Adipose tissue (tissue), 3 donors: ENCODE results near the gene RIBC2. TPM values are rescaled to one million over a fixed set of nuclear protein-coding genes. Genes with fewer than 3 reads are reported as not detected.
"Not testable (repeated sequence)": the region's sequence is repeated elsewhere in the genome, so short reads cannot be mapped to it uniquely, and the experiment has no call there.

Experiments
- H3K27ac ChIP-seq: one replicate; pipeline ENCODE4 v1.5.1; 2013; ENCODE audit warnings: low read depth, low read length
- WGBS, 3 donors: extraction: QIAGEN DNeasy Blood & Tissue Kit; methylation state at CpG; one replicate each; pipeline ENCODE4 v1.1.7; 2013; 5-methylcytosine and 5-hydroxymethylcytosine counted together
- polyA plus RNA-seq, 3 donors: library from polyadenylated mRNA; stranded (reverse); fragments of 200-250 nt; gene quantifications; one replicate each; pipeline ENCODE4 v1.2.3, GENCODE V29; 2013
- donor health status: healthy with polysubstance abuse.
- donor health status: Bipolar disorder and iron deficiency.
- donor health status: healthy.

Gene RIBC2
- polyA plus RNA-seq, 3 donors, result 0.06 to 0.56 (median 0.17) TPM

- 63 to 84% (median 83%) methylated on average over 5 of the region's 5 CpGs for WGBS, 3 donors
- H3K27ac ChIP-seq, result no peak overlapping the region
Measured at GRCh38 chr22:45442116-45442515, 28.6 kb downstream of the RIBC2 start.

- 81 to 89% (median 85%) methylated on average over 3 of the region's 3 CpGs for WGBS, 3 donors
- H3K27ac ChIP-seq, result no peak overlapping the region
Measured at GRCh38 chr22:45444168-45444567, 30.7 kb downstream of the RIBC2 start.

- no peak overlapping the region for H3K27ac ChIP-seq
- 88 to 94% (median 92%) methylated on average over 14 of the region's 14 CpGs for WGBS, 3 donors
Measured at GRCh38 chr22:45445031-45445710, 31.7 kb downstream of the RIBC2 start.

- no peak overlapping the region for H3K27ac ChIP-seq
- 80 to 91% (median 89%) methylated on average over 5 of the region's 5 CpGs for WGBS, 3 donors
Measured at GRCh38 chr22:45446216-45446615, 32.7 kb downstream of the RIBC2 start.

GRCh38 chr22:45447596-45447995 lies 34.1 kb downstream of the RIBC2 start:
- H3K27ac ChIP-seq, result not testable (repeated sequence)
- WGBS, 3 donors, result 86 to 91% (median 87%) methylated on average over 4 of the region's 4 CpGs

GRCh38 chr22:45448431-45448830 lies 34.9 kb downstream of the RIBC2 start:
- 56 to 74% (median 57%) methylated on average over 9 of the region's 9 CpGs for WGBS, 3 donors
- no peak overlapping the region for H3K27ac ChIP-seq

GRCh38 chr22:45449442-45449841 lies 35.9 kb downstream of the RIBC2 start:
- WGBS, 3 donors, result 91 to 96% (median 95%) methylated on average over 5 of the region's 5 CpGs
- H3K27ac ChIP-seq, result not testable (repeated sequence)

- no peak overlapping the region for H3K27ac ChIP-seq
Measured at GRCh38 chr22:45450101-45450785, 36.8 kb downstream of the RIBC2 start.

GRCh38 chr22:45450921-45451651 lies 37.6 kb downstream of the RIBC2 start:
- 44 to 60% (median 49%) methylated on average over 12 of the region's 12 CpGs for WGBS, 3 donors
- no peak overlapping the region for H3K27ac ChIP-seq

More at GRCh38 chr22:45450101-45450785, 36.8 kb downstream of the RIBC2 start:
- WGBS, 3 donors, result 87 to 89% (median 89%) methylated on average over 16 of the region's 16 CpGs

- WGBS, 3 donors, result 68 to 71% (median 68%) methylated on average over 6 of the region's 6 CpGs
- H3K27ac ChIP-seq, result no peak overlapping the region
Measured at GRCh38 chr22:45451972-45452371, 38.5 kb downstream of the RIBC2 start.

- no peak overlapping the region for H3K27ac ChIP-seq
- 61 to 73% (median 73%) methylated on average over 6 to 8 of the region's 8 CpGs for WGBS, 3 donors
Measured at GRCh38 chr22:45452565-45453379, 39.3 kb downstream of the RIBC2 start.

- no peak overlapping the region for H3K27ac ChIP-seq
- WGBS, 3 donors, result 88 to 95% (median 95%) methylated on average over 6 of the region's 6 CpGs
Measured at GRCh38 chr22:45453764-45454163, 40.3 kb downstream of the RIBC2 start.

GRCh38 chr22:45454275-45454674 lies 40.8 kb downstream of the RIBC2 start:
- WGBS, 3 donors, result 62 to 66% (median 65%) methylated on average over 4 of the region's 4 CpGs
- H3K27ac ChIP-seq, result no peak overlapping the region

- H3K27ac ChIP-seq, result no peak overlapping the region
- 69 to 87% (median 84%) methylated on average over 14 of the region's 14 CpGs for WGBS, 3 donors
Measured at GRCh38 chr22:45455212-45455611, 41.7 kb downstream of the RIBC2 start.

GRCh38 chr22:45455621-45456020 lies 42.1 kb downstream of the RIBC2 start:
- 85 to 92% (median 89%) methylated on average over 4 of the region's 4 CpGs for WGBS, 3 donors
- no peak overlapping the region for H3K27ac ChIP-seq

GRCh38 chr22:45456811-45457210 lies 43.3 kb downstream of the RIBC2 start:
- WGBS, 3 donors, result 80 to 89% (median 84%) methylated on average over 8 of the region's 8 CpGs
- no peak overlapping the region for H3K27ac ChIP-seq

GRCh38 chr22:45458532-45458931 lies 45.0 kb downstream of the RIBC2 start:
- 90 to 97% (median 95%) methylated on average over 13 of the region's 13 CpGs for WGBS, 3 donors

GRCh38 chr22:45459235-45459634 lies 45.7 kb downstream of the RIBC2 start:
- no peak overlapping the region for H3K27ac ChIP-seq
- 86 to 92% (median 88%) methylated on average over 8 of the region's 8 CpGs for WGBS, 3 donors

More at GRCh38 chr22:45458532-45458931, 45.0 kb downstream of the RIBC2 start:
- H3K27ac ChIP-seq, result no peak overlapping the region
